GM21447 (cell line): ENCODE results near the gene PPL.
A peak's percentile ranks its signal among the peaks of the same experiment; 100 is the strongest.
"Not testable (repeated sequence)": the region's sequence is repeated elsewhere in the genome, so short reads cannot be mapped to it uniquely, and the experiment has no call there.

ENCODE experiments used
- ATAC-seq: cut with Tn5 transposase; IDR thresholded peaks from one replicate; pipeline ENCODE4 v1.9.1; 2021; ENCODE audit not compliant: unreplicated experiment

The PPL gene

GRCh38 chr16:4936991-4937781 lies at the start of gene PPL:
Gene PPL (minus strand): TSS chr16:4937148. CDS start chr16:4937045, 103 bp downstream.
- no peak for ATAC-seq

- ATAC-seq: no peak
Observed at GRCh38 chr16:4984174-4984990, 47.4 kb upstream of the PPL start.

GRCh38 chr16:4982056-4982867 lies 45.3 kb upstream of the PPL start:
- no peak for ATAC-seq

- no peak for ATAC-seq
Observed at GRCh38 chr16:4981473-4981872, 44.5 kb upstream of the PPL start.

DNA sequence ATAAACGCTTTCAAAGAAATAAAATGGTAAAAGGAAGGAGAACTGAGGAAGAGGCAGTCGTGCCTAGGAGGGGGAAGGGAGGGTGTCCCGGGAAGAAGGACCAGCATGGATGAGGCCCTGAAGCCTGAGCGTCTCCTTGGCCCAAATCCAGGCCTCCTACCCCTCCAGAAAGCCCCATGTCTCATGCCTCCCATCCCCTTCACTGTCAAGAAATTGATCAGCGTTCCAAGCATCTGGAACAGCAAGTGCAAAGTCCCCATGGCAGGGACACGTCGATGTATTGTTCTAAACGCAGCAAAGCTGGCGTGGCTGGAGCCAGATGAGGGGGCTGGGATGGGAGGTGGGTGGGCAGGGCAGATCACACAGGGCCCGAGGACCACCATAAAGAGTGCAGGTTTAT lies 43.7 kb upstream of the PPL start:
- ATAC-seq: no peak

DNA sequence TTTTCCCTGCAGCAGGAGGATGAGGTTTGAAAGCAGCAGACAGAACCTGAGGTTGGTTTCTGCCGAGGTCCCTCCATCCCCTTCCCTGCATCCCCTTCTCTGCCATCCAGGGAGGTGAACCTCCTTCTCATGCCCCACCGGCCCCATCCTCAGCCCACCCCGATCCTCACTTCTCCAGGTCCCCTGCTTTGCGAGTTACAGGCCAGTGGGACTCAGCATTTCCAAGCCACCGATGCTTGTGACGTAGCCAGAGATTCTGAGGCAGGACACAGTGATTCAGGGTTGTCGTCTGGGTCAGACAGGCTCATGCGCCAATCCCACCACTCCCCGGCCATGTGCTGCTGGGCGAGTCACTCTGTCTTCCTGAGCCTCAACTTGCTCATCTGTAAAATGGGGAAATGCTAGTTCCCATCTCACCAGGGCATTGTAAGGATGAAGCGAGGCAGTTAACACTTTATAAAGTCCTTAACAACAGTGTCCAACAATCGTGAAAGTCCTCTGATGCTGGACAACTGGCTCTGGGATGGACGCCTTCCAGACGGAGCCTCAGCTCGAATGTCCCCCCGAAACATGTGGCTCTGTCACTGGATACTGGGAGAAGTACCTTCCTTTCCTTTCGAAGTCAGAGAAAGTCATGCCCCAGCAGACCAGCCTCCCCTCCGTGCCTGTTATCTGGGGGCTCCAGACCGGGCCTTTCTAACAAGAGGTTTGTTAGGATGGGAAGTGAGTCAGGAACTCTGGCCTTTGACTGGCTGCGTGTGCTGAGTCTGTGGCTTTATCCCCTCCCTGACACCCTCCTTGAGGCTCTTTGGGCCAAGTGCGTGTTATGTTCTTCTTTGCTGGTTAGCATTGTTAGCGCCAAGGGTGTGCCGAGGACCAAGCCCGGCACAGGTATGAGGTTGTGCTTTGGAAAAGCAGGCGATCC lies 43.0 kb upstream of the PPL start:
- ATAC-seq: no peak

- no peak for ATAC-seq
Observed at GRCh38 chr16:4979164-4979563, 42.2 kb upstream of the PPL start.

DNA sequence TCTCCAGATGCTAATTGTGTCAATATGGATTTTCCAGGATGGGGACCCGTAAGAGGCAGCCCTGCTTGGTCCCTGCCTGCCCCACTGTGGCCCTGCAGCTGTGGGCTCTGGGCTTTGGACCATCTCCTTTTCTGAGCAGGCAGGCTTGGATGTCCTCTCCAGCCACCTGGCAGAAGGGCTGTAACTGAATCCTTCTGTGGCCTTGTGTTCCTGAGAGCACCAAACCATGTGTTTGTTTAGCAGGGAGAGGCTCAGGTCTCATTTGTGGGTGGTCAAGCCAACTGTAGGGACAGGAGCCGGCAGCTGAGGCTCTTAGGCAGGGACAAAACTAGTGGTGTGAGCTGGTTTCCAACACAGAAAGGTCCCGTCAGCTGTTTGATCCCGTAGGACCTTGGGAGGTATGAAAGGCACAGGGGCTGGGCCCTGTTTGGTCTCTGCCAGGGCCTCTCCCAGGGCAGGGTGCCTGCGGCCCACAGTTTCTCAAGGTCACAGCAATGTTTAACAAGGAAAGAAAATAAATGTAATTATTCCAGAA lies 39.7 kb upstream of the PPL start:
- no peak for ATAC-seq

- ATAC-seq: peak; percentile 96
Observed at GRCh38 chr16:4976079-4976478, 39.1 kb upstream of the PPL start.

DNA sequence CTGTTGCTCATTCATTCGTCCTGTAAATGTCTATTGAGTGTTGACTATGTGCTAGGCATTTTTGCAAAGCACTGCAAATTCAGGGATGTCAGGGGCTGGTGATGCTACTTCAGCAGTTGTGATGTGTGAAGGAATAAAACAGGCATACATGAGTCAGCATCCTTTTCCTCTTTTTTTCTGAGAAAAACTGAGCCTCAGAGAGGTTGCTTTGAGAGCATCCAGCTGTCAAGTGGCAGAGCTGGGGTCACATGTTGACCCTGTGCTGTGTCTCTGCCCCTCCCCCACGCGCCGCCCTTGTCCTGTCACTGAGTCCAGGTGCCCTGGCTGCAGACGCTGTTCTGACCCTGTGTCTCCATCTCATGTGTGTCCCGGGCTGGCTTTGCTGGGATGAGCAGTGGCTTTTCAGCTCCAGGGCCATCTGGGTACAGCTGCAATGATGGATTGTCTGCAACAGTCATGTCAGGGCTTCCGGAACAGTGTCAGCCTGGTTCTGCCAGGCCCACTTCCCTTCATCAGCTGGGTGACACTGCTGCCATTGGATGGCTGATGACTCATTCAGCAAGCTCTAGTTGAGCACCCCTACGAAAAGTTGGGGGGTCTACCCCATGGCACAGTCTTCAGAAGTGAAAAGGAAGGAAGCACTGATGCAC lies 36.1 kb upstream of the PPL start:
- no peak for ATAC-seq

- ATAC-seq: no peak
Observed at GRCh38 chr16:4970010-4970409, 33.1 kb upstream of the PPL start.

- no peak for ATAC-seq
Observed at GRCh38 chr16:4968879-4969483, 32.0 kb upstream of the PPL start.

DNA sequence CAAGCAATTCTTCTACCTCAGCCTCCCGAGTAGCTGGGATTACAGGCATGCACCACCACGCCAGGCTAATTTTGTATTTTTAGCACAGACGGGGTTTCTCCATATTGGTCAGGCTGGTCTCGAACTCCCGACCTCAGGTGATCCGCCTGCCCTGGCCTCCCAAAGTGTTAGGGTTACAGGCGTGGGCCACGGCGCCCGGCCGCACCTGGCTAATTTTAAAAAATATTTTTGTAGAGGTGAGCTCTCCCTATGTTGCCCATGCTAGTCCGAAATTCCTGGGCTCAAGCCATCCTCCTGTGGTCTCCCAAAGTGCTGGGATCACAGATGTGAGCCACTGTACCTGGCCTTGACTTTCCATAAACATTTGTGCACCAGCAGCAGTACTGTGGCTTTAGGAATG lies 31.3 kb upstream of the PPL start:
- not testable (repeated sequence) for ATAC-seq

GRCh38 chr16:4966736-4967453 lies 29.9 kb upstream of the PPL start:
- no peak for ATAC-seq

DNA sequence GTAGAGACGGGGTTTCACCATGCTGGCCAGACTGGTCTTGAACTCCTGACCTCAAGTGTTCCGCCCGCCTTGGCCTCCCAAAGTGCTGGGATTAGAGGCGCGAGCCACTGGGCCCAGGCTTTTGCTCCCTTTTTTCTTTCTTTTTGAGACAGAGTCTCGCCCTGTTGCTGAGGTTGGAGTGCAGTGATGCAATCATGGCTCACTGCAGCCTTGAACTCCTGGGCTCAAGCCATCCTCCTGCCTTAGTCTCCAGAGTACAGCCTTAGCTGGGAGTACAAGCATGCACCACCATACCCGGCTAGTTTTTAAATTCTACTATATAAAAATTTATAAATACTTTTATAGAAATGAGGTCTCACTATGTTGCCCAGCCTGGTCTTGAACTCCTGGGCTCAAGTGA lies 26.6 kb upstream of the PPL start:
- not testable (repeated sequence) for ATAC-seq

- no peak for ATAC-seq
Observed at GRCh38 chr16:4962716-4963115, 25.8 kb upstream of the PPL start.

DNA sequence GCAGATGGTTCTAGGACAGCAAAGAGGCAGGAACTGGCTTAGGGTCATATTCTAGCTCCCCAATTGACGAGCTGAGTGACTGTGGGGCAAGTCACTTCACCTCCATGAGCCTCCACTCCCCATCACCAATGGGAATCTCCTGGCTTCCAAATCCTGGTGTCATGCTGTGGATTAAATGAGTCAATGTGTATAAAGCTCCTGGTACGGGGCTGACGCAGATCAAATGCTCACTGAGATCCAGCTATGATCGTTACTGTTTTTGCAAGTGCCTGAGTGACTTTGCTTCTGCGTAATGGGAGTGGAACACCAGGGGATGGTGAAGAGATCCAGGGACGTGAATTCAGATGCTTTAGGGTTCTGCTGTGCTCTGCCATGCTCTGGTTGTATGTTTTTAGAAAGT lies 23.6 kb upstream of the PPL start:
- no peak for ATAC-seq
